MCF 10A (cell line): ENCODE measurements around the gene MFSD2B. TPM values are rescaled to one million over a fixed set of nuclear protein-coding genes. Genes with fewer than 3 reads are reported as not detected.

Experiments used
- BruUV-seq: library from RNA; stranded (reverse); fragments of 400-500 nt; replicated peaks from 2 replicates; lab custom pipeline; 2021; lab: Mats Ljungman, UMichigan
- CTCF ChIA-PET: fragments of 300-600 bp; sonication (Branson Sonifier 250); formaldehyde crosslinking; extraction: SDS; loops from one replicate; lab custom pipeline; 2021; ENCODE audit warnings: antibody characterized with exemption, inconsistent platforms; lab: Yijun Ruan, JAX
- POLR2A ChIA-PET: fragments of 300-600, 350-650 bp; sonication (Branson Sonifier 250); formaldehyde crosslinking; extraction: SDS; loops from one replicate; lab custom pipeline; 2020; ENCODE audit warnings: antibody characterized with exemption, inconsistent platforms; lab: Yijun Ruan, JAX
- DNase-seq: peaks from one replicate; pipeline ENCODE4 v3.0.0-alpha.2; 2018; ENCODE audit not compliant: unreplicated experiment
- H3K27ac Mint-ChIP-seq: one replicate; pipeline ENCODE4 v1.8.0; 2022; ENCODE audit warnings: mild to moderate bottlenecking, low read depth, mixed read lengths; ENCODE audit not compliant: unreplicated experiment
- H3K27me3 Mint-ChIP-seq: one replicate; pipeline ENCODE4 v1.8.0; 2022; ENCODE audit warnings: mixed read lengths; ENCODE audit not compliant: insufficient read depth, unreplicated experiment
- H3K36me3 Mint-ChIP-seq: one replicate; pipeline ENCODE4 v1.8.0; 2022; ENCODE audit warnings: mild to moderate bottlenecking, moderate library complexity, mixed read lengths; ENCODE audit not compliant: insufficient read depth, unreplicated experiment
- H3K4me1 Mint-ChIP-seq: one replicate; pipeline ENCODE4 v1.8.0; 2022; ENCODE audit warnings: mixed read lengths; ENCODE audit not compliant: insufficient read depth, unreplicated experiment
- H3K4me3 Mint-ChIP-seq: one replicate; pipeline ENCODE4 v1.8.0; 2022; ENCODE audit warnings: mild to moderate bottlenecking, moderate library complexity, mixed read lengths; ENCODE audit not compliant: unreplicated experiment
- H3K9me3 Mint-ChIP-seq: one replicate; pipeline ENCODE4 v1.8.0; 2022; ENCODE audit warnings: mixed read lengths; ENCODE audit not compliant: unreplicated experiment
- CTCF ChIP-seq: fragments of 200-600 bp; IDR thresholded peaks from one replicate; pipeline ENCODE4 v1.8.0; 2022; ENCODE audit warnings: antibody characterized with exemption, mild to moderate bottlenecking; ENCODE audit not compliant: unreplicated experiment
- intact Hi-C: fragments of 100-400 bp; cut with micrococcal nuclease; formaldehyde crosslinking; loops from 2 replicates; pipeline ENCODE4 v1.14.1; 2022
- total RNA-seq: library from RNA; stranded (reverse); gene quantifications from 2 replicates; pipeline ENCODE4 v1.2.3, GENCODE V29; 2022

Gene MFSD2B
- total RNA-seq, 1 experiment from 2014 or later: 0.26 TPM

GRCh38 chr2:23992931-23993330, 17.0 kb upstream of the MFSD2B start:
- no peak overlapping the region for H3K27ac Mint-ChIP-seq
- H3K36me3 Mint-ChIP-seq: peaks cover 13% of the 10 kb centered on the region
- no peak overlapping the region for H3K4me3 Mint-ChIP-seq
- no TSS peak for BruUV-seq
- intact Hi-C loops: no loop called here
- H3K9me3 Mint-ChIP-seq: no peaks in the 10 kb centered on the region
- H3K4me1 Mint-ChIP-seq: peaks cover 13% of the 10 kb centered on the region
- no peak for DNase-seq
- TF ChIP-seq CTCF: no peak
- no peaks in the 10 kb centered on the region for H3K27me3 Mint-ChIP-seq
- CTCF ChIA-PET: interaction anchor here (0.6 to 1.2 kb wide), 3 partner anchors 123 to 277 kb away, joined by 3 to 4 read pairs (median 3); no protein-coding TSS in a partner anchor
- POLR2A ChIA-PET: interaction anchor here (1.2 kb wide), 1 partner anchor 11 kb away, joined by 3 read pairs; no protein-coding TSS in a partner anchor

GRCh38 chr2:23993736-23994269, 16.1 kb upstream of the MFSD2B start:
- no peak overlapping the region for H3K27ac Mint-ChIP-seq
- no peaks in the 10 kb centered on the region for H3K27me3 Mint-ChIP-seq
- intact Hi-C loops: no loop called here
- peaks cover 5% of the 10 kb centered on the region for H3K4me1 Mint-ChIP-seq
- H3K36me3 Mint-ChIP-seq: peaks cover 10% of the 10 kb centered on the region
- BruUV-seq: no TSS peak
- no peak for DNase-seq
- POLR2A ChIA-PET: interaction anchor here (1.0 kb wide), 1 partner anchor 21 kb away, joined by 3 read pairs; no protein-coding TSS in a partner anchor
- no peak for TF ChIP-seq CTCF
- CTCF ChIA-PET: interaction anchor here (0.6 to 1.2 kb wide), 3 partner anchors 122 to 273 kb away, joined by 3 to 4 read pairs (median 4); no protein-coding TSS in a partner anchor
- H3K4me3 Mint-ChIP-seq: no peak overlapping the region
- H3K9me3 Mint-ChIP-seq: no peaks in the 10 kb centered on the region

- no peak for DNase-seq
- ChIA-PET CTCF (interaction anchor here (1.0 kb wide), 1 partner anchor 54 kb away, joined by 3 read pairs; the partner anchor contains the start of gene UBXN2A), POLR2A (interaction anchor here (0.6 to 1.0 kb wide), 2 partner anchors 9 to 21 kb away, joined by 3 read pairs; no protein-coding TSS in a partner anchor)
- BruUV-seq: no TSS peak
- Mint-ChIP-seq H3K4me1 (peaks cover 5% of the 10 kb centered on the region), H3K27me3 (no peaks in the 10 kb centered on the region), H3K27ac (no peak overlapping the region), H3K36me3 (peaks cover 13% of the 10 kb centered on the region), H3K4me3 (no peak overlapping the region), H3K9me3 (no peaks in the 10 kb centered on the region)
- intact Hi-C loops: no loop called here
- no peak for TF ChIP-seq CTCF
Measured at GRCh38 chr2:23994567-23994966, 15.3 kb upstream of the MFSD2B start.

GRCh38 chr2:24007693-24008092, 2.2 kb upstream of the MFSD2B start:
- peaks cover 1% of the 10 kb centered on the region for H3K36me3 Mint-ChIP-seq
- H3K9me3 Mint-ChIP-seq: no peaks in the 10 kb centered on the region
- no peak overlapping the region for H3K27ac Mint-ChIP-seq
- TF ChIP-seq CTCF: no peak
- ChIA-PET POLR2A (no interaction called here), CTCF (interaction anchor here (0.6 kb wide), 1 partner anchor 1186 kb away, joined by 3 read pairs; no protein-coding TSS in a partner anchor)
- no peak overlapping the region for H3K4me3 Mint-ChIP-seq
- no peak for DNase-seq
- no peaks in the 10 kb centered on the region for H3K4me1 Mint-ChIP-seq
- no TSS peak for BruUV-seq
- intact Hi-C loops: no loop called here
- H3K27me3 Mint-ChIP-seq: no peaks in the 10 kb centered on the region
